GM12878 (cell line): ENCODE data around the gene DHX30. TPM values are rescaled to one million over a fixed set of nuclear protein-coding genes. Genes with fewer than 3 reads are reported as not detected.

ENCODE experiments used
- ATAC-seq: fragments of 200-7000 bp; cut with Tn5 transposase; 3 replicates; pipeline ENCODE4 v1.9.1; 2020; ENCODE audit warnings: mild to moderate bottlenecking, moderate library complexity
- BruUV-seq: library from RNA; stranded (reverse); fragments of 400-500 nt; replicated peaks from 2 replicates; lab custom pipeline; 2021; lab: Mats Ljungman, UMichigan
- CTCF ChIA-PET: fragments of 300-600 bp; sonication (Branson Sonifier 250); formaldehyde crosslinking; extraction: SDS; loops from one replicate; lab custom pipeline; 2021; ENCODE audit warnings: inconsistent platforms; lab: Yijun Ruan, JAX
- POLR2A ChIA-PET: fragments of 350-600 bp; formaldehyde crosslinking; extraction: SDS; loops from one replicate; lab custom pipeline; 2021; ENCODE audit warnings: inconsistent platforms; lab: Charles Lee
- RAD21 ChIA-PET: fragments of 300-600 bp; sonication (Branson Sonifier 250); formaldehyde crosslinking; loops from one replicate; lab custom pipeline; 2023; ENCODE audit warnings: antibody characterized with exemption; ENCODE audit not compliant: unreplicated experiment; lab: Charles Lee
- SMC1A ChIA-PET: fragments of 300-600 bp; sonication (Branson Sonifier 250); formaldehyde crosslinking; loops from one replicate; lab custom pipeline; 2023; ENCODE audit not compliant: unreplicated experiment, uncharacterized antibody; lab: Charles Lee
- DNase-seq: peaks from one replicate; pipeline ENCODE4 v3.0.0-alpha.2; 2011; ENCODE audit warnings: low read depth, low spot score
- FAIRE-seq: peaks from 3 replicates; lab custom pipeline; 2011; peaks lifted over from hg19 to GRCh38; lab: Jason Lieb, UNC
- H2AFZ ChIP-seq: 2 replicates; pipeline ENCODE4 v1.6.0; 2011; ENCODE audit warnings: low read depth, low read length, control low read depth; ENCODE audit not compliant: control insufficient read depth
- H3K27ac ChIP-seq: 2 replicates; pipeline ENCODE4 v1.5.1; 2011; ENCODE audit warnings: control low read depth; ENCODE audit not compliant: control insufficient read depth, insufficient read depth
- H3K27me3 ChIP-seq, 2 experiments: replicated peaks in 1 of 2; 2 replicates each; pipeline versions ENCODE4 v1.6.0 to v1.6.1; 2011; ENCODE audit warnings: low read length in 1 of 2; ENCODE audit not compliant: control insufficient read depth in 2 of 2, insufficient read depth in 2 of 2
- H3K36me3 ChIP-seq, 2 experiments: 2 replicates each; pipeline ENCODE4 v1.5.1; 2011; ENCODE audit warnings: low read length in 1 of 2; ENCODE audit not compliant: control insufficient read depth in 2 of 2, insufficient read depth in 2 of 2
- H3K4me1 ChIP-seq: 2 replicates; pipeline ENCODE4 v1.6.1; 2011; ENCODE audit warnings: mild to moderate bottlenecking, low read length, moderate library complexity, mixed read lengths; ENCODE audit not compliant: control insufficient read depth, insufficient read depth
- H3K4me2 ChIP-seq: 2 replicates; pipeline ENCODE4 v1.6.0; 2011; ENCODE audit warnings: control low read depth; ENCODE audit not compliant: control insufficient read depth, insufficient read depth
- H3K4me3 ChIP-seq: fragments of 200-600 bp; sonication (generic); 2 replicates; pipeline ENCODE4 v1.5.1; 2016
- H3K79me2 ChIP-seq: 2 replicates; pipeline ENCODE4 v1.6.0; 2011; ENCODE audit warnings: low read length; ENCODE audit not compliant: control insufficient read depth, insufficient read depth
- H3K9ac ChIP-seq: 2 replicates; pipeline ENCODE4 v1.8.0; 2011; ENCODE audit warnings: low read length, control low read depth, mixed read lengths; ENCODE audit not compliant: control insufficient read depth, insufficient read depth
- H3K9me3 ChIP-seq: replicated peaks from 3 replicates; pipeline ENCODE4 v1.5.1; 2011; ENCODE audit warnings: mild to moderate bottlenecking, low read length; ENCODE audit not compliant: control insufficient read depth, insufficient read depth
- H4K20me1 ChIP-seq: 2 replicates; pipeline ENCODE4 v1.6.0; 2011; ENCODE audit not compliant: control insufficient read depth, insufficient read depth
- BCLAF1 ChIP-seq: fragments of 450-650 bp; IDR thresholded peaks from 2 replicates; pipeline ENCODE4 v1.6.1; 2017; ENCODE audit warnings: antibody characterized with exemption, mild to moderate bottlenecking, moderate library complexity
- CHD2 ChIP-seq: IDR thresholded peaks from 2 replicates; pipeline ENCODE4 v1.6.1; 2011; ENCODE audit warnings: low read depth, low read length, improper control_type of control experiment, borderline replicate concordance
- IKZF1 ChIP-seq: fragments of 450-650 bp; conservative IDR thresholded peaks from 2 replicates; pipeline ENCODE4 v1.6.1; 2017; ENCODE audit warnings: antibody characterized with exemption, mild to moderate bottlenecking
- KDM1A ChIP-seq: fragments of 200-600 bp; sonication (generic); IDR thresholded peaks from 2 replicates; pipeline ENCODE4 v1.6.1; 2016; ENCODE audit warnings: borderline replicate concordance
- MXI1 ChIP-seq: fragments of 150-350 bp; IDR thresholded peaks from 2 replicates; pipeline ENCODE4 v1.6.1; 2011; ENCODE audit warnings: low read depth, mild to moderate bottlenecking, inconsistent platforms, low read length, improper control_type of control experiment
- NFYB ChIP-seq: IDR thresholded peaks from 2 replicates; pipeline ENCODE4 v1.6.1; 2011; ENCODE audit warnings: low read depth, mild to moderate bottlenecking, low read length, improper control_type of control experiment, moderate library complexity; ENCODE audit not compliant: insufficient read depth
- RAD21 ChIP-seq: IDR thresholded peaks from 2 replicates; pipeline ENCODE4 v1.6.1; 2011; ENCODE audit warnings: mild to moderate bottlenecking, low read depth, low read length, moderate library complexity; ENCODE audit not compliant: insufficient read depth
- WGBS: methylation state at CpG from one replicate; pipeline ENCODE4 v1.1.6; 2016; ENCODE audit warnings: low lambda C conversion rate; ENCODE audit not compliant: insufficient replicate concordance, insufficient coverage; ENCODE audit errors: missing lambda C conversion rate; 5-methylcytosine and 5-hydroxymethylcytosine counted together
- in situ Hi-C: fragments of 300-500 bp; cut with MboI; formaldehyde crosslinking; loops from 9 replicates; pipeline ENCODE4 v1.14.3; 2018; ENCODE audit warnings: mixed read lengths
- intact Hi-C: fragments of 100-400 bp; cut with micrococcal nuclease; formaldehyde crosslinking; loops from one replicate; pipeline ENCODE4 v1.14.2; 2022; ENCODE audit not compliant: unreplicated experiment
- polyA plus RNA-seq, 11 experiments: library from polyadenylated mRNA; depleted of rRNA in 4 of 11; unstranded in 6 of 11; stranded (reverse) in 5 of 11; fragments of >200 nt; fragmentation: Nextera tagmentation in 4 of 11; fragmentation: Illumina TruSeq in 1 of 11; extraction: Ambion mirVana in 4 of 11; extraction: Trizol in 1 of 11; gene quantifications; 1 replicate in 1 of 11; 2 replicates in 10 of 11; pipeline versions ENCODE4 v1.2.1 to v1.2.3, GENCODE V29; 2011 to 2016; ENCODE audit warnings: inconsistent platforms in 2 of 11, missing spikeins in 2 of 11, low read depth in 1 of 11
- total RNA-seq, 4 experiments: library from RNA; depleted of rRNA in 3 of 4; stranded (reverse); fragments of >200 nt in 3 of 4; fragmentation: Illumina TruSeq in 1 of 4; extraction: Trizol in 1 of 4; gene quantifications; 2 replicates each; pipeline versions ENCODE4 v1.2.1 to v1.2.3, GENCODE V29; 2013 to 2021

The DHX30 gene
- total and polyA plus RNA-seq, 10 of the 15 experiments (the other 5 are each of a cell fraction or from before 2014, with no cell fraction given) = 9.5 to 75.3 (median 47.8) TPM

- no peak for TF ChIP-seq BCLAF1
- no peak for TF ChIP-seq IKZF1
- TF ChIP-seq, all 136 proteins: peak for 0
Measured at GRCh38 chr3:47895241-47895640, 92.3 kb downstream of the DHX30 start (continued).

- Histone ChIP-seq H3K4me2 (no peak overlapping the region), H3K27me3 (no peaks in the 10 kb centered on the region), H3K79me2 (no peaks in the 10 kb centered on the region), H3K9ac (no peak overlapping the region), H3K36me3 (peaks cover 2 to 12% of the 10 kb centered on the region in 2 experiments), H3K27ac (no peak overlapping the region), H4K20me1 (no peaks in the 10 kb centered on the region), H2AFZ (no peak overlapping the region), H3K9me3 (no peaks in the 10 kb centered on the region), H3K4me1 (0 out of 2 replicates have a peak, but pooled peaks cover 3% of the 10 kb centered on the region), H3K4me3 (no peak overlapping the region)
- RAD21 ChIA-PET = no interaction called here
- SMC1A ChIA-PET = no interaction called here
- TF ChIP-seq KDM1A (no peak), CHD2 (no peak), NFYB (no peak), MXI1 (no peak), RAD21 (no peak)
- CTCF ChIA-PET = no interaction called here
- POLR2A ChIA-PET = no interaction called here
- intact Hi-C loops (loop anchor here (10.0 kb wide), 1 partner anchor 258 kb away; no protein-coding TSS in a partner anchor), in situ Hi-C loops (no loop called here)
- 92% methylated on average over 3 of the region's 3 CpGs for WGBS
- ATAC-seq = no peak
- DNase-seq = no peak
- no TSS peak for BruUV-seq
- FAIRE-seq = no peak
Measured at GRCh38 chr3:47896736-47897135, 93.8 kb downstream of the DHX30 start.
